Activated CD4-positive, CD25-positive, alpha-beta regulatory T cell treated with anti-CD3 and anti-CD28 coated beads, Interleukin-2, amount 50 U/mL, for 16 hours (primary cell): ENCODE results near the gene ZIC4.

ENCODE experiments used
- DNase-seq: peaks from one replicate; pipeline ENCODE4 v3.0.0-alpha.2; 2020; ENCODE audit warnings: low read depth, low spot score

Gene ZIC4

DNA sequence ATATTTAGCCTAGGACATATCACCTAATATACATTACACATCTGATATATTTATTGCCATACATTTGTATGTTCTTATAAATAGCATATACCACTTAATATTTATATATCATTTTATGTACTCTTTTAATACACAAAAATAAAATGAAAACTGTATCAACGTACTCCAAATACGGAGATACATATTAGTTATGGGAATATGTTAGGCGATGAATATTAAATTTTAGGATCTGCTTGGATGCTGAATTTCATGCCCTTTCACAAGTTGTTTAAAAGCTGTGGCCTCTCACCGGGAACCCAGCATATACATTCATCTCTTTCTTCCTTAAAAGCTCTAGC lies 50.6 kb downstream of the ZIC4 start:
- no peak for DNase-seq

DNA sequence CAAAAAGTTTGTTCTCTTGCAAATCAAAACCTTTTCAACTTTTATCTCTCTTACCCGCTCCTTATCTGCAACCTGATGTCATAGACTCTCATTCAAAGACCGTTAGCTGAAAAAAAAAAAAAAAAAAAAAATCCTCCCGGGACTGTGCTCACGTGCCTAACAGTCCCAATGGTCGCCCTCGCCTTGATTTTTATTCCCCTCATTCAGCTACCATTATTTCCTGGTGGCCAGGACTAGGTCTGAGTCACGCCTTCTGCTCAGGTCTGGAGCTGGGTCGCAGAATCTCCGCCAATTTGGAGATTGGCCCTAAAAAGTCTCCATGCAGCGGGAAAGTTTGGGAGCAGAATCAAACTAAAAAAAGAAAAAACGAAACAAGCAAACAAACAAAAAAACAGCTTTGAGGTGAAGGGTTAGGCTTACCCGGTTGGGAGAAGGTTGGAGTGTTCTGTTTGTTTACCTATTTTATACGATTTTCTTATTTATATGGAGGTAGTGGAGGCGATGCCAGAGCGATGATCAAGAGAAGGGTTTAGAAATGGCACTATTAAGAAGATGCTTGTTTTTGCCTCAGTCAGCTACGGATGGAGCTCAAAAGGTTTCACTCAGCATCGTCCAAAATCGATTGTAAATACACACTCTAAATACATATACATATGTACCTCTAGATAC lies 51.1 kb downstream of the ZIC4 start:
- no peak for DNase-seq

DNA sequence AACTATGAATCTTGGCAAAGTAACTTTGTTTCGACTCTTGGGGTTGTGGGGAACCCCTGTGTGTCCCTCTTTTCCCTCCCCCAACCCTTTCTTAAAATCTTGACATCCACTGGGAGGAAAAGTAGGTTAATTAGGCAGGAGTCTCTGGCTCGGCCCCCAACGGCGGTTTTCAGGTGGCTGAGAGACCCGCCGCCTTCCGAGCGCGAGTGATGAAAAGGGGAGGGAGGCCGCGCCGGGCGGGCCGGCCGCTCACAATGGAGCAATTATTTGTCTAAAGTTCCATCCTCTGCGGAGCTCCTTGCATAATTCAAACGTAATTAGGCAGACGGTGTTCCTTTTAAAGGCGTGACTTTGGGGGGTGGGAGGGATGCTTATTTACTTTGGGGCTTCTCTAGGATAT lies 51.7 kb downstream of the ZIC4 start:
- DNase-seq: no peak

DNA sequence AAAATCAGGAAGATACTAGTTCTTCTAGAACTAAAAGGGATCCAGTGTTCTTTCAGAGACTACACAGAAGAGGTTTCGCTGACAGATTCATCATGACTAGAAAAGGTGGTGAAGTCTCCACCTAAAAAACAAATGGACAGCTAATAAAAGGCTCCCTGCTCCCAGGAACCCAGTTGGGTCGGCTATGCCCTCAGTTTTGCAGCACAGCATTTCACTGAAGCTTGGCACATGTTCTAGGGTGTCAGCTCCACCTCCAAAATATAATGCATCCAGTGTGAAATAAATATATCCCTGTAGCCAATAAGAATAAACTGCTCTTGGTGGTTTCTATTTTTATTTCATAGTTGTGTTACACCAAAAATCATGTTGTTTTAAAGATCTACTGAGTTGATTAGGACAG lies 55.0 kb downstream of the ZIC4 start:
- DNase-seq: no peak

DNA sequence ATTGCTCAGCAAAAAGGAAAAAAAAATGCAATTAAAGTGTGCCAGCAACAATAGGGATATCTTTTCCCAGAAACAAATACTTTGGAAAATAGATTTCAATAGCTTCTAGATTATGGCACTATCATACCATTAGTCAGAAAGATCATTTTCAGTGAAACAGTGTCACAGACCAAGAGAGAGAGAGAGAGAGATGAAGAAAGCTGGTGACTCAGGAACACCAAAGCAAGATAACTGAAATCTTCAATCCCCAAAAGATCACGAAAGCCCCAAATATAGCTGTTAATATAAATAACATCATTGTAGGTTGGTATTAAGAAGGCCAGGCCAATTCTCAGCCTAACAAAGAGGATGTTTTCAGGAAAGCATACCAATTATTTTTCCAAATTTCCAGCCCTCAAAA lies 57.4 kb downstream of the ZIC4 start:
- no peak for DNase-seq

DNA sequence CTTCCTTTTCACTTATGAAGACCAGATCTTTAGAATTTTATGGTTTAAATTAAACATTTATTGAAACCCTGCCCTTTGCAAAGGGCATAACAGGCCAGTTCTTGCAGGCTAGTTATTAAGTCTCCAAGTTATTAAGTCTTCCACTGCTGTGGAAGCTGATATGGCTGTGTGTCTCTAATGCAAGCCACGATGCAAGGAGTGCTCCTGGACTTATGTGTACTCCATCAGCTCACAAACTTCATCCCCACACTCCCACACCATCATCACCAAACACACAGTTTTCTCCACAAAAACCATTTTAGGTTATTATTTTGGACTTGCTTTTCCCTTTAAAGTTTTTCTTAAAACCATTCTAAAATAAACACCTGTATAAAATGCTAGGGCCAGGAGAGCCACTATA lies 62.4 kb downstream of the ZIC4 start:
- no peak for DNase-seq

DNA sequence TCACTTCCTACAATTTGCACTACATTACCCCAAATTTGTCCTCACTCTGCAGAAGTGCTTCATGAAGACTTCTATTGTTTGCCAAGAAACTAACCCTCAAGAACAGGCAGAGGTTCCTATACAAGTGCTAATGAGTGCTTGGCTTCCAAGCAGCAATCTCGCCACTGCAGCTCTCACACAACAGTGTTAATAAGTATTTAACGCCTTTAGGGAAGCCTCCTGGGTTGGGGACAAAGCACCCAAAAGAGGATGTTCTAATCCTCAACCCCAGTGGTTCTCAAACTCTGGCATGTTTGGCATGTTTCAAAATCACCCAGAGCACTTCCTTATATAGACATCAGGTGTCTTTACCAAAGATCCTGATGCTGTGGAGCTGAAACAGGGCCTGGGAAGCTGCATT lies 64.6 kb downstream of the ZIC4 start:
- DNase-seq: no peak

DNA sequence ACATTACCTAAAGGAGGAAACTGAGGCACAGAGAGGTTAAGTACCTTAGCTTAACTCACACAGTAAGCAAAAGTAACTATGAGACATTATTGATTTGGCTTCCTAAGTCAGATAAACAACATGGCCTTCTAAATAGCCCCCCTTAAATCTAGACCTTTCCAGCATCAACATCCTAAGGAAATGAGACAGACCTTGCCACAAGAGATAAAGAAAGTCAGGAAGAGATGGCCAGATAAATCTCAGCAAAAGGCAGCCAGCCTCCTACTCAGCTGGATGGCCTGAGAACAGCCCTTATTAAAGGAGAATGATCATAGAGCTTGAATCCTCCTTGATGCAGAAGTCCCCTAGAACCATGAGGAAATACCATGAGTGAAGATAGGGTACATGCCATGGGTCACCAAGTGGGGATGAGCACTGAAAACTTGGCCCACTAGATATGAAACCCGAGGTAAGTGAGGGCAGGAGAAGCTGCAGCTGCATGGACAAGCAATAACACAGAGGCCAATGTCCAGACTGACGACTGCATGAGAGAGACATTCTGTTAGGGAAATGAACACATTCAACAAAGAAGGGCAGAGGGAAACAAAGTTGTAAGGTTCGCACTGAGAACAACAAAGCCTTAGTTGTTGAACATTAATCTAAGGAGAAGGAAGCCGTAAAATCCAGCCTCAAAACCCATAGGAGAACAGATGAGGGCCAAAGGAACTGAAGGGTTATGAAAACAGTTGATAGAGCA lies 69.6 kb downstream of the ZIC4 start:
- no peak for DNase-seq
